A673 (cell line): ENCODE data around the gene MT1B.

Experiments
- CTCF ChIP-seq: fragments of 300-800, 200-600 bp; sonication (generic); conservative IDR thresholded peaks from 2 replicates; pipeline ENCODE4 v1.5.1; 2017; ENCODE audit warnings: low read depth, mild to moderate bottlenecking, antibody characterized with exemption, low read length, moderate library complexity, mixed read lengths
- EZH2 ChIP-seq: fragments of 200-600 bp; sonication (generic); IDR thresholded peaks from 2 replicates; pipeline ENCODE4 v1.6.1; 2017; ENCODE audit warnings: borderline replicate concordance, low read depth, mild to moderate bottlenecking, mixed read lengths, antibody characterized with exemption, low read length; ENCODE audit not compliant: poor library complexity, severe bottlenecking

GRCh38 chr16:56658327-56658875, 6.7 kb downstream of the MT1B start:
- TF ChIP-seq CTCF (no peak), EZH2 (no peak)
